Anterior cingulate cortex (tissue), 58 donors: ENCODE measurements around the gene TRIP12.
"Not testable (repeated sequence)": the region's sequence is repeated elsewhere in the genome, so short reads cannot be mapped to it uniquely, and the experiment has no call there.

ENCODE experiments used
- DNase-seq, 58 donors: peaks; one replicate each; lab custom pipeline; 2025; lab: John Stamatoyannopoulos, UW

TRIP12 gene

DNA sequence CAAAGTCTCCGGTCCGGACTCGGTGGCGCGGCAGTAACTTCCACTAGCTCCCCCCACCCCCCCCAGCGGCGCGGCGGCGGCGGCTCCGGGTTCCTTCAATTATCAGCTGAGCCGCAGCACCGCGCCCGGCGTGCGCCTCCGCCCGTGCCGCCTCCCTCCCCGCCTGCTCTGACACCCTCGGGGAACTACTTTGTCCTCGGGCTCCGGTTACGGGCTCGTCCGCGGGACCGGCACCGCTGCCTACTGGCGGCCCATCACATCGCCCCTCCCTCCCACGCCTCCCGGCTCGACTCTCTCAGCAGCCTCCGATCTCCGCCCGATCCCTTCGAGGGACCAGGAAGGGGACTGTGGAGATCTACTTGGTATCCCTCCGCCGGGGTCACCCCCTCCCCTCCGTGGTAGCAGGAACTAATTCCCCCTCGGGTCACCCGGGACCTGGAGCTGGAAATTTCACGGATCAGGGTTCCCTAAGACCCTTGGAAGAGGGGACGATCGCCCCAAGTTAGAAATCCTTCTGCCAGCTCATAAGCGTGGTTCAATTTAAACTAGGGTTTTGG lies at the start of gene TRIP12:
TSS of gene TRIP12 (minus strand) at position 118 of the 557 bp plus-strand sequence. CDS start 41,930 bp downstream, outside the sequence.
- DNase-seq = peak; percentile 59 to 99 (median 91)

DNA sequence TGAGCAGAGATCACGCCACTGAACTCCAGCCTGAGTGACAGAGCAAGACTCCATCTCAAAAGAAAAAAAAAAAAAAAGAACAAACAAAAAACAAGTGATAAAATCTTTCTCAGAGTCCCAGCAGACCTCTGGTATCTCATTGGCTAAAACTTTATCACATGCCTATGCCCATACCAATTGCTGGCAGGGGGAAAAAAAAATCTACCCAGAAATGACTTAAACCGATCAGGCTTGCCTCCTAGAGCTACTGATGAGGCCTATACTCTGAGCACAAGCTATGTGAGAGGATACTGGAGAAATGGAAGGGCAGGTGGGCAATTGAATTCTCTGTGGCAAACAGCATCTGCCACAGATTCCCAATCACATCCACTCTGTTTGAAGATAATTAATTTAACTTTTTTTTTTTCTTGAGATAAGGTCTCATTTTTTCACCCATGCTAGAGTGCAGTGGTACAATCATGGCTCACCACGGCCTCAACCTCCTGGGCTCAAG lies 49.5 kb upstream of the TRIP12 start:
- no peak for DNase-seq

DNA sequence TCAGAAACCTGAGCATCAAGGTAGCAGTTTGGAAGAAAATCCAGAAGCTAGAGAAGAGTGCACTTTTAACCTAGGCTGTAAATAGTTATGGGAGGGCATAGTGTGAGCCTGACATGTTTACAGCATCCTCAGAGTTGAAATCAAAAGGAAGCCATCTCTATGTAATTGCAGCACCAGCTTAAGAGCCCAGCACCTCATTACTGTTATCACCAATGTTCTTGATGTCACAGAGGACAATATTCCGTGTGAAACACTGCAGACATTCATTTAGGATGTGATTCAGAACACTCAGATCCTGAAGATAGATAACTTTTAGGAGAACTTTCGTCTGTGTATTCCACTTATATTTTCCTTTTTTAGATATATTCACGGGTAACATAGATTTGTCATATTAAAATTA lies 48.6 kb upstream of the TRIP12 start:
- DNase-seq = no peak

DNA sequence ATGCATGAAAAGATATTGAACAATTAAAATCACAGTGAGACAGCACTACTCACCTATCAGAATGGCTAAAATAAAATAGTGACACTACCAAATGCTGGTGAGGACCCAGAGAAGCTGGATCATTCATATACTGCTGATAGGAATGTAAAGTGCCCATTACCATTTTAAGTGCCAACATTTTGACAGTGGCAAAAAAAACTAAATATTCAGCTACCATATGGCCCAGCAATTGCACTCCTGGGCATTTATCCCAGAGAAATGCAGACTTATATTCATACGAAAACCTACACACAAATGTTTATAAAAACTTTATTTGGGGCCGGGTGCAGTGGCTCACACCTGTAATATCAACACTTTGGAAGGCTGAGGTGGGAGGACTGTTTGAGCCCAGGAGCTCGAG lies 48.1 kb upstream of the TRIP12 start:
- no peak for DNase-seq

DNA sequence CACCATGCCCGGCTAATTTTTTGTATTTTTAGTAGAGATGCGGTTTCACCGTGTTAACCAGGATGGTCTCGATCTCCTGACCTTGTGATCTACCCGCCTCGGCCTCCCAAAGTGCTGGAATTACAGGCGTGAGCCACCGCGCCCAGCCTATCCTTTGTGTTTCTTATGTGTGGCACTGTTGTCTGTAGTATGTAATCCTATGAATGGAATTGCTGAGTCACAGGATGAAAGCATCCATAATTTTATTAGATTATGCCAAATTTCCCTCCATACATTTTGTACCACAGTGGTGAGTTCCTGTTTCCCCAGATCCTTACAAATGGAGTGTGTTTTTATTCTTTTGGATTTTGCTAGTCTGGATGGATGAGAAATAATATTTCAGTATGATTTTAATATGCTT lies 41.8 kb upstream of the TRIP12 start:
- DNase-seq = not testable (repeated sequence)

DNA sequence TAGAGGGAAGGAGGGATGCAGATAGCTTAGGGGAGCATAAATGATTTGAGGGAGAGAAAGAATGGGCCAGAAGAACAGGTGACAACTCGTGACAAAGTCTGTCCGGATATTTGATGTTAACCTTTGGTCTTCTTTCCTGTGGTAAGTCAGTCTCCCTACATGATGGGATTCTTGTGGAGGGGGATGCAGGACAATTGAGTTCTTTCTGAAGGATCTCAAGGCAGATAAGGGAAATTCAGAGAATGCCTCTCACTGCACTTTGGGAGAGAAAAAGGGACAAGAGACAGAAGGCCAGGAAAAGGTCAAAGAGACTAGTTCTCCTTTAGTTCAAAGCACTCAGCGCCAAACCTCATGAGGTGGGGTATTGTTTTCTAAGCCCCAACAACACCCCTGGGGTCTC lies 34.7 kb upstream of the TRIP12 start:
- DNase-seq = no peak

DNA sequence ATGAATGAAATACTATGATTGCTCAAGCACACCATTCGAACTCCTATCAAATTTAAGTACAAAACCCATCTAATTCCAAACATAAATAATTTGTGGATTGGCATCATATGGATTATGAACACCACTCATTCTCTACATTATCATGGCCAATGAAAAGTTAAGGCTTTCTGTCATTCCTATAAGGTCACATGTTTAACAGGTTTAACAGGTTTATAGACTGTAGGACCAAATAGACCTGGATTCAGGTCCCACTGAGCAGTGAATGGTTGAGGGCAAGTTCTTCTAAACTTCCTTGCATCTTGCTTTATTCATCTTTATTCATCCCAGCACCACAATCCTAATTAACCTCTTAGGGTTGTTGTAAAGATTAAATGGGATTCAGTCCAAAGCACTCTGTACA lies 33.9 kb upstream of the TRIP12 start:
- DNase-seq = no peak

DNA sequence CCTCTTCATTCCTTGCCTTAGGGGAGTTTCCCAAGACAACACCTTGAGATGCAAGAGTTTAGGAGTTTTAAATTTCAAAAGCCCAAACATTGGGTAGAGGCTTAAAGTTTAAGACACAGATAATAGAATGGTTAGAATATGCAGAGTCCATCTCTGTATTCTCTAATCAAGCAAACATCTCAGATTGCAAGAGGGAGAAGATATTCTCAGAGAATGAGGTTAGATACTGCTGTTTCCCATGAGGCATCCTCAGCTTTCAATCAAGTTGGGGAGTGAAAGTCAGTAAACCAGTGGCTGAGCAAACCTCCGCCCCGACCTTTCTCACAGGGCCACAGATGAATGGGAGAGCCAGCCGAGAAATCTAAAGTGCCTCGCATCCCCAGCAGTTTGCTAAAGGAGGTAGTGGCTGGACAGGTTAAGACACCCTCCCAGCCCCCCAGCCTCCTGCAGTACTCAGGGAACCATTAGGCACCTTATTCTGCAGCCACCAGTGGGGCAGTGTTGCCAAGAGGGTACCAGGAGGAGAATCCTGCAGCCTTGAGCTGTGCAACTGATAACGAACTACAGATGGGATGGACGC lies 30.5 kb upstream of the TRIP12 start:
- DNase-seq = no peak

DNA sequence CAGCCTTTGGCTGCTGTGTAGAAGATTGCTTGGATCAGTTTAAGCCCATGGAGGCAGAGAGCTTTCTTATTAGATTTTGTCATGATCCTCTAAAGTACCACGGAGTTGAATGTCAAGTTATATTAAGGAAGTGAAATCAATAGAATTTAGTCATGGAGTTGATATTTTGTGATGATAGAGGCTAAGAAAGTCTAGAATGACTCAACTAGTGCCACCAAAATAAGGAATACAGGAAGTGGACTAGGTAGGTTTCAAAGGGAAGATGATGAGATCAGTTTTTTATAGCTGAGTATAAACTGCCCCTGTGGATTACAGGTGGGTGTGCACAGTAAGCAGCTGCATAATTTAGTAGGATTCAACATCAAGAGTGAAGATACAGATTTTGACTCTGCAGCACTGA lies 25.7 kb upstream of the TRIP12 start:
- no peak for DNase-seq

DNA sequence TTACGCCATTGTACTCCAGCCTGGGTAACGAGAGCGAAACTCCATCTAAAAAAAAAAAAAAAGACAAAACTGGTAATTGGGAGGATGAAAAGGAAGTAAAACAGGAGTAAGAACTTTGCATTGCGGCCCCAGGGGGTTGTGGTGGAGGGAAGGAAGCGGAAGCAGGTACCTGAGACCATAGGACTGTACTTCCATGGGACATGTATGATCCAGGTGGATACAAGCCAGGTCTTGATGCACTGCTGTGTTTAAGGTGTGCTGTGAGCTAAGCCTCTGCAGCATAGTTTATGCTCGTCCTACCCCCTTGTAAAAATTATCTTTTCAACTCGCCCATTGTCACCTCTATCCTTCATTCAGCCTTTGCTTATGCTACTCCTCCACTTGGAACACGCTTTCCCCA lies 24.2 kb upstream of the TRIP12 start:
- DNase-seq = no peak

DNA sequence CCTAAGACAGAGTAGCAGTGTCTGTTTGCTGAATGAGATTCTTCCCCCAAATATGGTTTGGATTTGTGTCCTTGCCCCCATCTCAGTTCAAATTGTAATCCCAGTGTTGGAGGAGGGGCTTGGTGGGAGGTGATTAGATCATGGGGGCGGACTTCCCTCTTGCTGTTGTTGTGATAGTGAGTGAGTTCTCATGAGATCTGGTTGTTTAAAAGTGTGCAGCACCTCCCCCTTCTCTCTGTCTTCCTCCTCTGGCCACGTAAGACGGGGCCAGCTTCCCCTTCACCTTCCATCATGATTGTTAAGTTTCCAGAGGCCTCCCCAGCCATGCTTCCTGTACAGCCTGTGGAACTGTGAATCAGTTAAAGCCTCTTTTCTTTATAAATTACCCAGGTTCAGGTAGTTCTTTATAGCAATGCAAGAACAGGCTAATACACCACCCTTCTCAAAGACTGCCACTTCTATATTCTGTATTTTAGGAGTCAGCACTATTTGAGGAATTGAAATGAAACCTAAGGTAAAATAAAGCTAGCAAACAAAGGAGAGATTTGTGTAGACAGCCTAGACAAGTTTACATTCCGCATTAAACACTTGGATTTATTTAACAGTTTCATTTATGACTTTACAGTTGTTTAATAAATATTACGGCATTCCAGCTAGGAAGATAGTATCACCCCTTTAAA lies 22.1 kb upstream of the TRIP12 start:
- DNase-seq = no peak

DNA sequence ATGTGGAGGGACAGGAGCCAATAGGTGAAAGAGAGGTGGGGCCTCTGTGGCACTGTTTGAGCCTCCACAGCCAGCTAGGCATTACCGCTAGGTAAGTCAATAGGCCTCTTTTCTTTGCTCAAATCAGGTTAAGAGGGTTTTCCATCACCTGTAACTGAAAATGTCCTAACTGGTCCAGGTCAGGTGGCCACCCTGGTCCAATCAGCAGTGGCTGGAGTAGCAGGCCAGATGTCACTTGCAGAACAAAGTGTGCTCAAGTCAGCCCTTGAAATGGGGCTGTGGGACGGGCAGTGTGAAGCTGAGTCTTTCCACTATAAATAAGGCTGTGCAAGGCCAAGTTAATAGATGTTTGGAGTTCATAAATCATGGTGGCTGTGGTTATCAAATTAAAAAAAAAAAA lies 21.4 kb upstream of the TRIP12 start:
- DNase-seq = no peak

DNA sequence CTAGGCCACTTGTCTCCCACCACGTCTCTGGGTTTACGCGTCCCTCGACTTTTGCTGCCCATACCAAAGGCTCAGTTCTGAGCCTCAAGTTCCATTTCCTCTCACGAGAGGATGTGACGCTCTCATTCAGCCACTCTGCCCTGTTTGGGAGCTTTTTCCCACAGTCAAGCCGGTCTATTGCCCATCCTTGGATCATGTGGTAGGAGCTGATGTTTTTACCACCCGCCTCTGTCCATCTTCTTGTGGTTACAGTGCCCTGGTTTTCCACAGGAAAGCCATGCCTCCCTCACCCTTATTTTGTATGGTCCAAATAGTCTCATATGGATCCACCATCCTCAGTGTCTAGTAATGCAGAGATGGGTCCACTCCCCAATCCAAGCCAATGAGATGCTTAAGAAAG lies 20.9 kb upstream of the TRIP12 start:
- DNase-seq = no peak

DNA sequence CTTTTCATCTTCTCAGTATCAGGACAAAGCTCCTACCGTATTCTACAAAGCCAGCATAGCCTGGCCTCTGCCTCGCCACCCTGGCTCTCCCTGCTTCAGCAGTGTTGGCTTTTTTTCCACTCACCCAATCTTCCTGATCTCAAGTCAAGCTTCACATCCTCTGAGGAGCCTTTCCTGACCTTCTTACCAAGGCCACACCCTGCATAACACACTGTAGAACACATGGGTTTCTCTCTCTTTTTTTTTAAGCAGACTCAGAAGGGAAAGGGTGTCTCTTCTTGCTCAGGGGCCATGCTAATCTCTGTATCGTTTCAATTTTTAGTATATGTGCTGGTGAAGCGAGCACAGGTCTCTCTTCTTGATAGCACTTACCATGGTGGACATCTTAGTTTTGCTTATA lies 15.7 kb upstream of the TRIP12 start:
- no peak for DNase-seq

DNA sequence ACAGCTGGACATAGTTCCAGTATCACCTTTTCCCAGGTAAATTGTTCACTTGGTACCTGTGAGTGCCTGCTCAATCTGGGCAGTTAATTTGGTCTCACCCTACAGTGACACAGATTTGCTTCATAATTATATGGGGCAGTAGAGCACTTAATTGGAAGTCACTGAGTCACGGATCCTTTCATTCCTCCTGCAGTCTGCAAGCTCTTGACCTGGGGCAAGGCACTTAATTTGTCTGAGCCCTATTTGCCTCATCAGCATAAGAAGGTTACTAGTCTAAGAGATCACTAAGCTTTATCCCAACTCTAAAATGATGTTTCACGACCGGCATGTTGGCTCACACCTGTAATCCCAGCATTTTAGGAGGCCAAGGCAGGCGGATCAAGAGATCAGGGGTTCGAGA lies 9.4 kb upstream of the TRIP12 start:
- no peak for DNase-seq

DNA sequence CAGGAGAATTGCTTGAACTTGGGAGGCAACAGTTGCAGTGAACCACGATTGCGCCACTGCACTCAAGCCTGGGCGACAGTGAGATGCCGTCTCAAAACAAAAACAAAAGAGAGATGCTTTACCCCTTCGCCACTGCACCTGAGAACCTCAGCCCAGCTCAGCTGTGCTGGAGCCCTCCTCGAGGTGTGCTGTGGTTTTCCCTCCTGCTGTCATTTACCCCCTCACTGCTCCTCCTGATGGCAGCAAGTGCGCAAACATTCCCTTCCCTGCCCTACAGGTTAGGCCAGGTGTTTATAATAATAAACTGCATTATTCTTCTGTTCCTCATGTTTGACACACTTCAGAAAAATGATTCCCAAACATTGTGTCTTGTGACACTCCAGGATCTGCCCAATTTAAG lies 8.8 kb upstream of the TRIP12 start:
- DNase-seq = no peak

DNA sequence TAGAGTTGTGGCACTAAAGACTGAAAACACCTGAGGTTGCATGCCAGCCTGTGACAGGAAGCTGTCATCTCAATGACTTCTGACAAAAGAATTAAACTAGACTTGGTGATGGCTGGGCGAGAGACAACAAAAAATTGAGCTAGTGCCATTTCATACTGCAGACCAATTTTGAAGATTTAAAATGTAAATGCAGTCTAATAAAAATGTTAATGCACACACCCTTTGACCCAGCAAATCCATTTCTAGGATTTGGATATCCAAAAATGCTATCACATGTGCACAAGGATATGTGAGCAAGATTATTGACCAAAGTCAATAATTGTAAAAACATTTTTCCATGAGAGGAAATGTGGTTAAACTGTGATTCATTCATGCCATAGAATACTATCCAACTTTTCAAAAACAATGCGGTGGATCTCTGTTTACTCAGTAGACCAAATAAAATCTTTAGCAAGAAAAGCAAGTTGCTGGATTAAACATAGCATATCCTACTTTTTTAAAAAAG lies 6.1 kb upstream of the TRIP12 start:
- no peak for DNase-seq

DNA sequence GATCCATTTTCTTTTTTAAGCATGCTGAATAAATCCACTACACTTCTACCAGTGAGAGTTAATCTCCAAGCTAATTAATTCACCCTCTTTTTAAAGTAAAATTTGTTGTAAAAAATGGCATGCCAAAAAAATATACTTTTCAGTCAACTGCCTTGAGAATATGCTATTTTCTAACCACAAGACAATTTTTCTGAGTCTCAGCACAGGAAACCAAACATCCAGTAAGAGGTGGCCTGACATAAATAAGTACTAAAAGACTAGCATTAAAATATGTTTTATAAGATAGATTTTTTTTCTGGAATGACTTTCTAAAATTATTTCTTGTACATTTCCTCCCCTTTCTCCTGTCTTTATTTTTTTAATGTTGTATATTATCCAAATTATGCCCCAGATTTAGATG lies 3.4 kb upstream of the TRIP12 start:
- no peak for DNase-seq

DNA sequence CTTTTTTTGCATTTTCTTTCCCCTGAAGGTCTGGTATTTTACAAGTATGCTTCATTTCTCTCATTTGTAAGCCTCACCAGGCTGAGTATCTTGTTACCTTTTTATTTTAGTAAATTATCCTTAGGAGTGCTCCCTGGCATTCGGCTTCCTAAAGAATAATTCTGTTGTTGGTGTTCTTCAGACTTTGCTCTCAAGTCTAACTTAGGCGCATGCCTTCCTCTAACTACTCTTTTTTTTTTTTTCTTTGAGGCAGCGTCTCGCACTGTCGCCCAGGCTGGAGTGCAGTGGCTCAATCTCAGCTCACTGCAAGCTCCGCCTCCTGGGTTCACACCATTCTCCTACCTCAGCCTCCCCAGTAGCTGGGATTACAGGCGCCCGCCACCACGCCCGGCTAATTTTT lies 2.7 kb upstream of the TRIP12 start:
- not testable (repeated sequence) for DNase-seq

DNA sequence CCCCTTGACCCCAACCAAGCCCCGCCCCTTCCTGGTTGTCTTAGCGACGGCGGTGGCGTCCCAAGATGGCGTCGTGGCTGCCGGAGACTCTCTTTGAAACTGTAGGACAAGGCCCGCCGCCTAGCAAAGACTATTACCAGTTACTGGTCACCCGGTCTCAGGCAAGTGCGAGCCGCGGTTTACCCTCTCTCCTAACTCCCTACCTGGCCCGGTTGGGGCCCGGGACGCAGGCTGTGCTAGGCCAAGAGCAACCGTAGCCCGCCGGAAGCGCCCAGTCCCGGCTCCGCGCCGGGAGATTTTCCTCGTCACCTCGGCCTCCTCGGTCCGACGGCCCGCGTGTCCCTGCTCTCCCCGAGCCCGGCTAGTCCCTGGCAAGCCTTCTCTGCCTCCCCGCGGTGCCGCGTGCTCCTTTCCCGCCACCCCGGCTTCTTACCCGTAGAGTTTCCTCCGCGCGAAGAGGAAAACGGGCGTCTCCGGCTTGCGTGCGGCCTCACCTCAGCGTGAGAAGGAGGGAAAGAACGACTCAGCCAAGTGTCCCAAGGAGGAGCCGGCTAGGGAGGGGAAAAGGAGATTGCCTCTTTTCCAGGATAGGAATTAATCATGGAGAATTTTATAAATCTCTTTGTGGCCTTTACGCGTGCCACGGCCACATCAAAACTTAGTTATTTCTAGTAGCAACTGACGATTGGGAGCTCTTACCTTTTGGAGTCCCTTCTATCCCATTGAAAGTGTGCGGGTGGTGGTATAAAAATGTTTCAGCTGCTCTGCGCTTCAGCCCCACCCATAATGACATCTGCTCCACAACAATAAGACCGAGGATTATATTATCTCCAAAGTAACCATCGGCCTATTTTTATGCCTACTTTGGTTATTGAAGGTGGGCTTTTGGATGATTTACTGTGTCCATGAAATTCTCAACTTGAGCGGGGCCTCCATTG lies 909 bp upstream of the TRIP12 start, which contains the start of gene FBXO36:
TSS of gene FBXO36 (plus strand) at position 55 of the 938 bp plus-strand sequence. CDS start at position 66, 11 bp downstream.
- DNase-seq = peak in 50 of 58 donors; percentile 37 to 98 (median 90)
